Nephron (organoid): ENCODE data around the gene HECW1.
"Not testable (repeated sequence)": the region's sequence is repeated elsewhere in the genome, so short reads cannot be mapped to it uniquely, and the experiment has no call there.

Experiments
- H3K27ac Mint-ChIP-seq, 3 experiments: 2 replicates each; pipeline ENCODE4 v1.8.0; 2020; ENCODE audit warnings: mixed read lengths in 3 of 3, mild to moderate bottlenecking in 2 of 3, moderate library complexity in 1 of 3
- H3K27me3 Mint-ChIP-seq: 2 replicates; pipeline ENCODE4 v1.8.0; 2021; ENCODE audit warnings: low read depth, mild to moderate bottlenecking, moderate library complexity, mixed read lengths
- H3K36me3 Mint-ChIP-seq: 2 replicates; pipeline ENCODE4 v1.8.0; 2020; ENCODE audit warnings: low read depth, mixed read lengths
- H3K4me1 Mint-ChIP-seq: 2 replicates; pipeline ENCODE4 v1.8.0; 2020; ENCODE audit warnings: mixed read lengths
- H3K4me3 Mint-ChIP-seq, 3 experiments: 2 replicates each; pipeline ENCODE4 v1.8.0; 2020; ENCODE audit warnings: mild to moderate bottlenecking in 3 of 3, mixed read lengths in 3 of 3, moderate library complexity in 2 of 3
- H3K9me3 Mint-ChIP-seq: 2 replicates; pipeline ENCODE4 v1.8.0; 2020; ENCODE audit warnings: mixed read lengths
- CTCF ChIP-seq, 3 experiments: fragments of 200-600 bp; sonication (generic); IDR thresholded peaks; one replicate each; pipeline ENCODE4 v1.5.0; 2021; ENCODE audit warnings: antibody characterized with exemption in 3 of 3; ENCODE audit not compliant: unreplicated experiment in 3 of 3

HECW1 gene

GRCh38 chr7:43328785-43329380 lies 216.4 kb downstream of the HECW1 start:
- Mint-ChIP-seq H3K4me3 (no peak overlapping the region), H3K36me3 (no peaks in the 10 kb centered on the region), H3K9me3 (peaks cover 2% of the 10 kb centered on the region), H3K27me3 (peaks cover 6% of the 10 kb centered on the region), H3K4me1 (peaks cover 17% of the 10 kb centered on the region), H3K27ac (peak overlapping the region in 1 of 3 experiments; percentile 50)
- no peak for TF ChIP-seq CTCF (IDR thresholded peaks at IDR 0.05; ENCODE audit: unreplicated experiment in 3 of 3)

- Mint-ChIP-seq H3K27me3 (peaks cover 8% of the 10 kb centered on the region), H3K4me1 (peaks cover 17% of the 10 kb centered on the region), H3K4me3 (no peak overlapping the region), H3K9me3 (peaks cover 2% of the 10 kb centered on the region), H3K27ac (no peak overlapping the region), H3K36me3 (no peaks in the 10 kb centered on the region)
- TF ChIP-seq CTCF (IDR thresholded peaks at IDR 0.05; ENCODE audit: unreplicated experiment in 3 of 3): no peak
Measured at GRCh38 chr7:43332193-43332796, 219.8 kb downstream of the HECW1 start.

- Mint-ChIP-seq H3K27ac (no peak overlapping the region), H3K4me3 (no peak overlapping the region), H3K4me1 (no peaks in the 10 kb centered on the region), H3K36me3 (no peaks in the 10 kb centered on the region), H3K9me3 (no peaks in the 10 kb centered on the region), H3K27me3 (peaks cover 6% of the 10 kb centered on the region)
- TF ChIP-seq CTCF (IDR thresholded peaks at IDR 0.05; ENCODE audit: unreplicated experiment in 3 of 3): no peak
Measured at GRCh38 chr7:43337191-43337590, 224.7 kb downstream of the HECW1 start.

GRCh38 chr7:43337811-43338210 lies 225.4 kb downstream of the HECW1 start:
- Mint-ChIP-seq H3K36me3 (no peaks in the 10 kb centered on the region), H3K4me1 (no peaks in the 10 kb centered on the region), H3K4me3 (no peak overlapping the region), H3K27ac (no peak overlapping the region), H3K9me3 (no peaks in the 10 kb centered on the region), H3K27me3 (peaks cover 6% of the 10 kb centered on the region)
- no peak for TF ChIP-seq CTCF (IDR thresholded peaks at IDR 0.05; ENCODE audit: unreplicated experiment in 3 of 3)

GRCh38 chr7:43341132-43341531 lies 228.7 kb downstream of the HECW1 start:
- Mint-ChIP-seq H3K9me3 (peaks cover 10% of the 10 kb centered on the region), H3K27me3 (peaks cover 3% of the 10 kb centered on the region), H3K27ac (no peak overlapping the region), H3K36me3 (no peaks in the 10 kb centered on the region), H3K4me3 (no peak overlapping the region), H3K4me1 (no peaks in the 10 kb centered on the region)
- no peak for TF ChIP-seq CTCF (IDR thresholded peaks at IDR 0.05; ENCODE audit: unreplicated experiment in 3 of 3)

- not testable (repeated sequence) for H3K27me3 Mint-ChIP-seq, H3K4me1 Mint-ChIP-seq, H3K36me3 Mint-ChIP-seq, H3K4me3 Mint-ChIP-seq, H3K27ac Mint-ChIP-seq
- peaks cover 18% of the 10 kb centered on the region for H3K9me3 Mint-ChIP-seq
Measured at GRCh38 chr7:43343417-43343816, 231.0 kb downstream of the HECW1 start.

- H3K36me3 Mint-ChIP-seq, H3K27me3 Mint-ChIP-seq, H3K4me3 Mint-ChIP-seq, H3K27ac Mint-ChIP-seq, H3K4me1 Mint-ChIP-seq: not testable (repeated sequence)
- peaks cover 36% of the 10 kb centered on the region for H3K9me3 Mint-ChIP-seq
Measured at GRCh38 chr7:43345696-43346095, 233.2 kb downstream of the HECW1 start.
